ENCODE data around the gene KCNH1. TPM values are rescaled to one million over a fixed set of nuclear protein-coding genes. Genes with fewer than 3 reads are reported as not detected.
"Not testable (repeated sequence)": the region's sequence is repeated elsewhere in the genome, so short reads cannot be mapped to it uniquely, and the experiment has no call there.

Gene KCNH1
- polyA plus RNA-seq, 3 donors = 0.26 to 0.73 (median 0.31) TPM

GRCh38 chr1:210686841-210687240, 447.1 kb downstream of the KCNH1 start:
- no peak for DNase-seq (ENCODE audit: extremely low read depth in 1 of 11, low read depth in 9 of 11, low spot score in 4 of 11)

- DNase-seq (ENCODE audit: extremely low read depth in 1 of 11, low read depth in 9 of 11, low spot score in 4 of 11) = no peak
Measured at GRCh38 chr1:210685295-210685650, 448.7 kb downstream of the KCNH1 start.

GRCh38 chr1:210684466-210685294, 449.3 kb downstream of the KCNH1 start:
- no peak for DNase-seq (ENCODE audit: extremely low read depth in 1 of 11, low read depth in 9 of 11, low spot score in 4 of 11)

- DNase-seq (ENCODE audit: extremely low read depth in 1 of 11, low read depth in 9 of 11, low spot score in 4 of 11) = no peak
Measured at GRCh38 chr1:210683403-210684047, 450.4 kb downstream of the KCNH1 start.

- no peak for DNase-seq (ENCODE audit: extremely low read depth in 1 of 11, low read depth in 9 of 11, low spot score in 4 of 11)
Measured at GRCh38 chr1:210681158-210681557, 452.8 kb downstream of the KCNH1 start.

GRCh38 chr1:210678306-210678705, 455.6 kb downstream of the KCNH1 start:
- no peak for DNase-seq (ENCODE audit: extremely low read depth in 1 of 11, low read depth in 9 of 11, low spot score in 4 of 11)

- DNase-seq (ENCODE audit: extremely low read depth in 1 of 11, low read depth in 9 of 11, low spot score in 4 of 11) = no peak
Measured at GRCh38 chr1:210677533-210677932, 456.4 kb downstream of the KCNH1 start.

GRCh38 chr1:210676539-210676938, 457.4 kb downstream of the KCNH1 start:
- DNase-seq (ENCODE audit: extremely low read depth in 1 of 11, low read depth in 9 of 11, low spot score in 4 of 11) = no peak

GRCh38 chr1:210674151-210674550, 459.8 kb downstream of the KCNH1 start:
- DNase-seq (ENCODE audit: extremely low read depth in 1 of 11, low read depth in 9 of 11, low spot score in 4 of 11) = no peak

- DNase-seq (ENCODE audit: extremely low read depth in 1 of 11, low read depth in 9 of 11, low spot score in 4 of 11) = no peak
Measured at GRCh38 chr1:210669951-210670350, 464.0 kb downstream of the KCNH1 start.

- DNase-seq (ENCODE audit: extremely low read depth in 1 of 11, low read depth in 9 of 11, low spot score in 4 of 11) = no peak
Measured at GRCh38 chr1:210663730-210664573, 470.0 kb downstream of the KCNH1 start.

- DNase-seq (ENCODE audit: extremely low read depth in 1 of 11, low read depth in 9 of 11, low spot score in 4 of 11) = peak in 7 of 11 donors; percentile 4 to 18 (median 8)
Measured at GRCh38 chr1:210662291-210663050, 471.5 kb downstream of the KCNH1 start.

- not testable (repeated sequence) for DNase-seq (ENCODE audit: extremely low read depth in 1 of 11, low read depth in 9 of 11, low spot score in 4 of 11)
Measured at GRCh38 chr1:210661520-210661919, 472.4 kb downstream of the KCNH1 start.

- no peak for DNase-seq (ENCODE audit: extremely low read depth in 1 of 11, low read depth in 9 of 11, low spot score in 4 of 11)
Measured at GRCh38 chr1:210657806-210658205, 476.1 kb downstream of the KCNH1 start.

GRCh38 chr1:210655511-210655910, 478.4 kb downstream of the KCNH1 start:
- no peak for DNase-seq (ENCODE audit: extremely low read depth in 1 of 11, low read depth in 9 of 11, low spot score in 4 of 11)

- no peak for DNase-seq (ENCODE audit: extremely low read depth in 1 of 11, low read depth in 9 of 11, low spot score in 4 of 11)
Measured at GRCh38 chr1:210654176-210654981, 479.6 kb downstream of the KCNH1 start.

- DNase-seq (ENCODE audit: extremely low read depth in 1 of 11, low read depth in 9 of 11, low spot score in 4 of 11) = peak in 1 of 11 donors; percentile 3
Measured at GRCh38 chr1:210653771-210654170, 480.2 kb downstream of the KCNH1 start.

GRCh38 chr1:210652329-210652954, 481.5 kb downstream of the KCNH1 start:
- DNase-seq (ENCODE audit: extremely low read depth in 1 of 11, low read depth in 9 of 11, low spot score in 4 of 11) = no peak
